ENCODE data around the gene NFIA. TPM values are rescaled to one million over a fixed set of nuclear protein-coding genes. Genes with fewer than 3 reads are reported as not detected.

Gene NFIA
- total and polyA plus RNA-seq, 12 donors = 11.2 to 117 (median 92.5) TPM

DNA sequence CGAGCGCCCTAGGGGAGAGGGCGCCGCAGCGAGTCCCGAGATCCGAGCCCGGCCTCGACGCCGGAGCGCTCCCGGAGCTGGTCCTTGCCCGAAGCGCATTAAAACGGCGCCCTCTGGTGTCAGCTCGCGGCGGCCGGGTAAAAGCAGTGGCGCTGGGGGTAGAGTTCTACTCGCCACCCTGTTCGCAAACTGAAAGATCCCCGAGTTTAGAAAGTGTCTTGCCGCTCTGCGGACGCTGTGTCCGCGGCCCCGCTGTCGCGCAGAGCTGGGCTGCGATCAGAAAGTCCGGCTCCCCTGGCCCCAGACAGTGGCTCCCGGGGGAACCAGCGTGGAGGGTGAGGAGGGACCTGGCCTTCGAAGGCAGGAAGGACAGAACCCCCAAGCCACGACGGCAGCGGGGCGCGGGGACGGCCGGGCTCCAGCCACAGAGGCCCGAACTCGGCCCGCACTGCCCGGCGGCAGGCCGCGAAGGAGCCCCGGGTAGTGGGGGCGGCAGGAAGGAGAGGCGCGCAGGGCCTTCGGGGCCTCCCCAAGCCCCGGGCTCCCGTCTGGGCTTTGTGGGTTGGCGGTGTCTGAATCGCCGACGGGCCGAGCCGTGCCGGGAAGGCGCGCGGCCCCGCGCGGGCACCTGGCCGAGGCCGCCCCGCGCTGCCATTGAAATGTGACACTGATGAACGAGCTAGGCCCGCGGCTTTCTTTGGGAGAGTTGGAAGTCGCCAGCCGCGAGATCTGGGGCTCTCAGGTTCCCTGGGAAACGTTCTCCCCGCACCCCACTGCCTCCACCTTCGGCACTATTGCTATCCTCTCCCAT, 39.1 kb upstream of the NFIA start:
- ATAC-seq (peak; percentile 95 to 99 (median 97)), DNase-seq (peak; percentile 91 to 94)
- Histone ChIP-seq H3K4me3 (peak overlapping the region; percentile 23 to 70 (median 63)), H3K27ac (peak overlapping the region in 9 of 10 donors; percentile 46 to 85 (median 77)), H3K4me1 (peaks cover 0 to 11% (median 5%) of the 10 kb centered on the region in 9 donors), H3K27me3 (peaks cover 0 to 14% (median 0%) of the 10 kb centered on the region in 7 donors), H3K36me3 (no peaks in the 10 kb centered on the region), H3K9me3 (no peaks in the 10 kb centered on the region)
- intact Hi-C loops (cut with DNase I) = loop anchor here (2.0 to 10.0 kb wide), 19 partner anchors 64 to 1071 kb away; no protein-coding TSS in a partner anchor
- TF ChIP-seq, protein P1, sequence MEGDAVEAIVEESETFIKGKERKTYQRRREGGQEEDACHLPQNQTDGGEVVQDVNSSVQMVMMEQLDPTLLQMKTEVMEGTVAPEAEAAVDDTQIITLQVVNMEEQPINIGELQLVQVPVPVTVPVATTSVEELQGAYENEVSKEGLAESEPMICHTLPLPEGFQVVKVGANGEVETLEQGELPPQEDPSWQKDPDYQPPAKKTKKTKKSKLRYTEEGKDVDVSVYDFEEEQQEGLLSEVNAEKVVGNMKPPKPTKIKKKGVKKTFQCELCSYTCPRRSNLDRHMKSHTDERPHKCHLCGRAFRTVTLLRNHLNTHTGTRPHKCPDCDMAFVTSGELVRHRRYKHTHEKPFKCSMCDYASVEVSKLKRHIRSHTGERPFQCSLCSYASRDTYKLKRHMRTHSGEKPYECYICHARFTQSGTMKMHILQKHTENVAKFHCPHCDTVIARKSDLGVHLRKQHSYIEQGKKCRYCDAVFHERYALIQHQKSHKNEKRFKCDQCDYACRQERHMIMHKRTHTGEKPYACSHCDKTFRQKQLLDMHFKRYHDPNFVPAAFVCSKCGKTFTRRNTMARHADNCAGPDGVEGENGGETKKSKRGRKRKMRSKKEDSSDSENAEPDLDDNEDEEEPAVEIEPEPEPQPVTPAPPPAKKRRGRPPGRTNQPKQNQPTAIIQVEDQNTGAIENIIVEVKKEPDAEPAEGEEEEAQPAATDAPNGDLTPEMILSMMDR (IDR thresholded peaks at IDR 0.05) = peak; percentile 82 to 96 (median 94)
- 6 to 8% methylated on average over 79 to 85 of the region's 85 CpGs for WGBS, 2 donors

DNA sequence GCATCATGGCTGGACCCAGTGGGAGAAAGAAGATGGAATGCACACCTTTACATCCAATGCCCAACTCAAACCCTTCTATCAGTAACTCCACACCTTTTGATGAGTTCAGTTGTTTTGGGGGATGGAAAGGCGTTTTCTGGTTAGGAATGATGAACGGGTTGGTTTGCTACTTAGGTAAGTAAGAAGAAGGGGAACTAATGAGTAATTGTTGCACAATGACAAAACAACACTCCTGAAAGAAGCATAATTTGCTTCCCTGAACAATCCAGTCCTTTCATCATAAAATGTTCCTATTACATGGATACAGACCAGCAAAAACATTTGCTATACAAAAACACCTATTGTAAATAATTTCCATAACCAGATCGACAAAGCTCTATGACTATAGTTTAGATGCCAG, 35.9 kb upstream of the NFIA start:
- intact Hi-C loops (cut with DNase I) = loop anchor here (5.0 to 10.0 kb wide), 9 partner anchors 72 to 1072 kb away; no protein-coding TSS in a partner anchor

DNA sequence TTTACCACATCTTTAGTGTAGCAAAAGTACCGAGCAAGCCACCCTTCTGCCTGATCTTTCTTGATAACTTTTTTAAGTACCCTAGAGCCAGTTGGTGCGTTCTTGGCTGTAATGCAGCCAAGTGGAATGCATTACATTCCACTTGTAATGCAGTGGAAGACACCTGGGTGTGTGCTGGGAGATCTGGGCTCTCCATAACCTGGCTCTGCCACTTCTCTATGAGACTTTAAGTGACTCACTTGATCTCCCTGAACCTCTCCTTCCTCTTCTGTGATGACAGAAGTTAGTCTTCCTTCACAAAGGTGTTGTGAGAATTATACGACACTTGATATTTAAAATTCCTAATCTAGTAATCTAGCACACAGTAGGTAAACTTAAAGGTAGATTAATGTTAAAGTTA, 35.3 kb upstream of the NFIA start:
- no peaks in the 10 kb centered on the region for H3K9me3 ChIP-seq
- WGBS, 2 donors = 92 to 94% methylated on average over 3 of the region's 3 CpGs
- DNase-seq (no peak), ATAC-seq (no peak)
- H3K27me3 ChIP-seq = peaks cover 0 to 23% (median 0%) of the 10 kb centered on the region in 7 donors
- no peaks in the 10 kb centered on the region for H3K36me3 ChIP-seq
- TF ChIP-seq, protein P1 (IDR thresholded peaks at IDR 0.05) = no peak
- no peak overlapping the region for H3K4me3 ChIP-seq
- intact Hi-C loops (cut with DNase I) = loop anchor here (5.0 to 10.0 kb wide), 9 partner anchors 72 to 1072 kb away; no protein-coding TSS in a partner anchor
- peaks cover 5 to 33% (median 14%) of the 10 kb centered on the region in 9 donors for H3K4me1 ChIP-seq
- H3K27ac ChIP-seq = no peak overlapping the region

More for the DNA sequence above, 35.9 kb upstream of the NFIA start:
- Histone ChIP-seq H3K4me3 (no peak overlapping the region), H3K36me3 (no peaks in the 10 kb centered on the region), H3K27me3 (peaks cover 0 to 23% (median 0%) of the 10 kb centered on the region in 7 donors), H3K4me1 (peaks cover 4 to 26% (median 12%) of the 10 kb centered on the region in 9 donors), H3K27ac (no peak overlapping the region), H3K9me3 (no peaks in the 10 kb centered on the region)
- ATAC-seq (no peak), DNase-seq (no peak)
- TF ChIP-seq, protein P1 (IDR thresholded peaks at IDR 0.05) = no peak
- WGBS, 2 donors = 91 to 94% methylated on average over 3 of the region's 3 CpGs

DNA sequence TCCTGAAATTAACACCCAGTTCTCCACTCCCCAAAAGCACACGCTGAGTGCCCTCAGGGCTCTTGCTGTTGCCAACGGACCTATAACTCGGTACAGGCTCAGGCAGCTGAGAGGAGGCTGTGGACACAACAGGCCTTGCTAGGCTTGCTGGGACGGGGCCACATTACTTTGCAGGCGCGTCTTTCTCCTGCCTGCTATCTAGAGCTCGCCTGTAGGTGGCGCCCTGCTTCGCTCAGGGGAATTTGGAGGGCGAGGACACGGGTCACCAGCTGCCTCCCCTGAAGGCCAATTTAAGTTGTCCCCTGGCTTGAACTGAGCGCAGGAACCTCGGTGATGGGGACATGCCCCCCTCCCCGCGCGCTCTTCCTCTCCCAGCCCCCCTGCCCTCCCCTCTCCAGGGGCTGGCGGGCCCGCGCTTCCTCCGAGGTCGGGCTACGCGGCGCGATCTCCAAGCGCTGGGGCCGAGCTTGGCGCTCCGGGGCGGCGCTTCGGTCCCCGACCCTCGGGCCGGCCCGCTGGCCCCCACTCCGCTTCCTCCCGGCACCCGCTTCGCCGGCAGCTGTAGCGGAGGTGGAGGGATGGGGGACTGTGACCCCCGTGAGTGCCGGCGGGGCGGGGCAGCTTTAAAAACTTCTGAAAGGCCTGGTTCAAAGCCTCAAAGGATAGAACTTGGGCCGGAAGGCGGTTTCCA, 32.4 kb upstream of the NFIA start:
- peak; percentile 82 to 92 (median 86) for ATAC-seq
- TF ChIP-seq, protein P1 (IDR thresholded peaks at IDR 0.05) = peak; percentile 94 to 99 (median 98)
- H3K27ac ChIP-seq = peak overlapping the region; percentile 92 to 100 (median 98)
- intact Hi-C loops (cut with DNase I) = loop anchor here (1.0 to 10.0 kb wide), 30 partner anchors 37 to 1075 kb away; no protein-coding TSS in a partner anchor
- 0 to 1% methylated on average over 48 of the region's 48 CpGs for WGBS, 2 donors
- H3K4me1 ChIP-seq = peaks cover 5 to 50% (median 38%) of the 10 kb centered on the region in 9 donors
- peak overlapping the region; percentile 64 to 91 (median 78) for H3K4me3 ChIP-seq
- DNase-seq = peak; percentile 94 to 95
- no peaks in the 10 kb centered on the region for H3K36me3 ChIP-seq
- peaks cover 0 to 40% (median 0%) of the 10 kb centered on the region in 7 donors for H3K27me3 ChIP-seq
- H3K9me3 ChIP-seq = no peaks in the 10 kb centered on the region
